H1 (cell line): ENCODE data around the gene CTH. TPM values are rescaled to one million over a fixed set of nuclear protein-coding genes. Genes with fewer than 3 reads are reported as not detected.

Experiments
- CTCF ChIA-PET: fragments of 300-600 bp; sonication (Branson Sonifier 250); formaldehyde crosslinking; loops from one replicate; lab custom pipeline; 2021; ENCODE audit not compliant: partially characterized antibody; lab: Charles Lee
- POLR2A ChIA-PET: fragments of 300-600 bp; sonication (Branson Sonifier 250); formaldehyde crosslinking; loops from one replicate; lab custom pipeline; 2021; ENCODE audit warnings: inconsistent platforms; ENCODE audit not compliant: partially characterized antibody; lab: Charles Lee
- DNase-seq, 2 experiments: peaks; one replicate each; pipeline versions ENCODE4 v3.0.0 to v3.0.0-alpha.2; 2010 to 2022; ENCODE audit warnings: low spot score in 2 of 2, low read depth in 1 of 2, mixed read lengths in 1 of 2
- FAIRE-seq: peaks from 2 replicates; lab custom pipeline; 2011; peaks lifted over from hg19 to GRCh38; lab: Jason Lieb, UNC
- H2AFZ ChIP-seq: 2 replicates; pipeline ENCODE4 v1.8.1; 2012; ENCODE audit warnings: low read length, inconsistent platforms
- H2AK5ac ChIP-seq: 2 replicates; pipeline ENCODE4 v1.6.1; 2013; ENCODE audit warnings: low read depth, low read length
- H2BK120ac ChIP-seq: replicated peaks from 2 replicates; pipeline ENCODE3; 2013; ENCODE audit warnings: low read depth, low read length, inconsistent platforms
- H2BK12ac ChIP-seq: 2 replicates; pipeline ENCODE4 v1.6.1; 2013; ENCODE audit warnings: low read depth, low read length
- H2BK15ac ChIP-seq: 2 replicates; pipeline ENCODE4 v1.6.1; 2013; ENCODE audit warnings: low read length
- H2BK20ac ChIP-seq: 2 replicates; pipeline ENCODE4 v1.6.1; 2013; ENCODE audit warnings: low read length
- H2BK5ac ChIP-seq: 2 replicates; pipeline ENCODE4 v1.6.1; 2013; ENCODE audit warnings: low read depth, low read length
- H3K14ac ChIP-seq: 2 replicates; pipeline ENCODE4 v1.6.1; 2013; ENCODE audit warnings: inconsistent platforms; ENCODE audit not compliant: insufficient read length
- H3K18ac ChIP-seq: 2 replicates; pipeline ENCODE4 v1.6.1; 2013; ENCODE audit warnings: low read length; ENCODE audit errors: extremely low read depth
- H3K23ac ChIP-seq: 2 replicates; pipeline ENCODE4 v1.6.1; 2013; ENCODE audit warnings: inconsistent platforms; ENCODE audit not compliant: insufficient read length
- H3K23me2 ChIP-seq: 2 replicates; pipeline ENCODE4 v1.6.1; 2013; ENCODE audit warnings: low read depth, low read length
- H3K27ac ChIP-seq: 2 replicates; pipeline ENCODE4 v1.6.1; 2011; ENCODE audit warnings: low read depth, low read length, inconsistent platforms
- H3K27me3 ChIP-seq, 4 experiments: replicated peaks in 1 of 4; 1 replicate in 1 of 4; 2 replicates in 3 of 4; pipeline versions ENCODE4 v1.6.1 to v1.8.1; 2011 to 2013; ENCODE audit warnings: low read length in 3 of 4, mild to moderate bottlenecking in 3 of 4, inconsistent platforms in 2 of 4, mixed read lengths in 2 of 4, moderate library complexity in 1 of 4; ENCODE audit not compliant: control insufficient read depth in 3 of 4, insufficient read depth in 3 of 4; ENCODE audit errors: extremely low read depth in 1 of 4
- H3K36me3 ChIP-seq, 4 experiments: 2 replicates each; pipeline versions ENCODE4 v1.6.1 to v1.8.1; 2011 to 2013; ENCODE audit warnings: mild to moderate bottlenecking in 4 of 4, low read length in 3 of 4, moderate library complexity in 2 of 4, control low read depth in 1 of 4, inconsistent platforms in 1 of 4; ENCODE audit not compliant: insufficient read depth in 4 of 4, control insufficient read depth in 2 of 4
- H3K4ac ChIP-seq: replicated peaks from 2 replicates; pipeline ENCODE3; 2013; ENCODE audit warnings: low read length, low read depth, mixed read lengths, inconsistent platforms; ENCODE audit not compliant: insufficient read length
- H3K4me1 ChIP-seq, 4 experiments: replicated peaks in 1 of 4; 1 replicate in 1 of 4; 2 replicates in 3 of 4; pipeline versions ENCODE4 v1.6.1 to v1.8.1; 2011 to 2013; ENCODE audit warnings: low read length in 3 of 4, inconsistent platforms in 2 of 4, mixed read lengths in 1 of 4; ENCODE audit not compliant: insufficient read depth in 4 of 4, control insufficient read depth in 3 of 4
- H3K4me2 ChIP-seq, 2 experiments: 2 replicates each; pipeline versions ENCODE4 v1.6.1 to v1.8.1; 2011 to 2013; ENCODE audit warnings: low read depth in 2 of 2, low read length in 2 of 2, control low read depth in 1 of 2, inconsistent platforms in 1 of 2, mild to moderate bottlenecking in 1 of 2; ENCODE audit not compliant: insufficient read depth in 1 of 2
- H3K4me3 ChIP-seq, 4 experiments: fragments of 200-600, 300-600 bp in 1 of 4; sonication (generic), shearing (Covaris generic), sonication (Bioruptor Twin) in 1 of 4; 2 replicates each; pipeline versions ENCODE4 v1.5.1 to v1.8.1; 2011 to 2016; ENCODE audit warnings: low read length in 4 of 4, low read depth in 3 of 4, control low read depth in 2 of 4, inconsistent platforms in 2 of 4, mild to moderate bottlenecking in 2 of 4, mixed read lengths in 1 of 4, moderate library complexity in 1 of 4; ENCODE audit not compliant: insufficient read depth in 2 of 4; ENCODE audit errors: extremely low read depth in 1 of 4
- H3K56ac ChIP-seq: replicated peaks from 2 replicates; pipeline ENCODE3; 2013; ENCODE audit warnings: low read depth, mild to moderate bottlenecking, mixed read lengths, low read length, inconsistent platforms; ENCODE audit not compliant: insufficient read length
- H3K79me1 ChIP-seq: 2 replicates; pipeline ENCODE4 v1.6.1; 2013; ENCODE audit warnings: low read depth, low read length, control low read depth
- H3K79me2 ChIP-seq, 2 experiments: 2 replicates each; pipeline versions ENCODE4 v1.6.1 to v1.8.1; 2012 to 2013; ENCODE audit warnings: low read length in 2 of 2, mild to moderate bottlenecking in 2 of 2, inconsistent platforms in 1 of 2; ENCODE audit not compliant: insufficient read depth in 2 of 2, control insufficient read depth in 1 of 2
- H3K9ac ChIP-seq, 4 experiments: replicated peaks in 1 of 4; 1 replicate in 1 of 4; 2 replicates in 3 of 4; pipeline versions ENCODE4 v1.6.1 to v1.8.1; 2011 to 2013; ENCODE audit warnings: low read depth in 3 of 4, low read length in 3 of 4, control low read depth in 2 of 4, mild to moderate bottlenecking in 2 of 4, moderate library complexity in 2 of 4, inconsistent platforms in 1 of 4; ENCODE audit errors: extremely low read depth in 1 of 4
- H3K9me3 ChIP-seq, 2 experiments: 2 replicates each; pipeline versions ENCODE4 v1.6.1 to v1.8.1; 2012 to 2013; ENCODE audit warnings: mild to moderate bottlenecking in 2 of 2, moderate library complexity in 2 of 2, control low read depth in 1 of 2, inconsistent platforms in 1 of 2, low read depth in 1 of 2, low read length in 1 of 2, mixed read lengths in 1 of 2; ENCODE audit not compliant: insufficient read depth in 2 of 2
- H4K20me1 ChIP-seq, 2 experiments: replicated peaks in 1 of 2; 2 replicates each; pipeline versions ENCODE3 to v1.8.1; 2011 to 2013; ENCODE audit warnings: inconsistent platforms in 2 of 2, low read length in 2 of 2, mild to moderate bottlenecking in 1 of 2; ENCODE audit not compliant: insufficient read depth in 2 of 2, control insufficient read depth in 1 of 2
- H4K5ac ChIP-seq: 2 replicates; pipeline ENCODE4 v1.6.1; 2013; ENCODE audit warnings: low read length, low read depth, mixed read lengths, inconsistent platforms; ENCODE audit not compliant: insufficient read length
- H4K8ac ChIP-seq: 2 replicates; pipeline ENCODE4 v1.8.0; 2013; ENCODE audit warnings: mild to moderate bottlenecking, moderate library complexity, low read length, inconsistent platforms; ENCODE audit not compliant: insufficient read depth; ENCODE audit errors: extremely low read depth
- H4K91ac ChIP-seq: replicated peaks from 2 replicates; pipeline ENCODE3; 2013; ENCODE audit warnings: low read length, mixed read lengths, inconsistent platforms; ENCODE audit not compliant: insufficient read length
- CHD2 ChIP-seq: IDR thresholded peaks from 2 replicates; pipeline ENCODE4 v1.6.1; 2012; ENCODE audit warnings: low read length, improper control_type of control experiment
- POU5F1 ChIP-seq: IDR thresholded peaks from 2 replicates; pipeline ENCODE4 v1.6.1; 2011; ENCODE audit warnings: low read depth, mild to moderate bottlenecking, low read length, moderate library complexity
- polyA plus RNA-seq, 7 experiments: library from polyadenylated mRNA; depleted of rRNA in 3 of 7; stranded (reverse) in 5 of 7; unstranded in 2 of 7; fragments of >200 nt in 5 of 7; fragments of 200-250 nt in 2 of 7; gene quantifications; 1 replicate in 5 of 7; 2 replicates in 1 of 7; 4 replicates in 1 of 7; pipeline versions ENCODE4 v1.2.1 to v1.2.3, GENCODE V29; 2011 to 2013; ENCODE audit warnings: missing spikeins in 2 of 7, mixed read lengths in 2 of 7
- total RNA-seq: library from RNA; stranded (reverse); fragmentation: NEBNext Ultra II Directional; extraction: Animal tissue kit (Norgen Biotek cat#: 25700); gene quantifications from 2 replicates; pipeline ENCODE4 v1.2.1, GENCODE V29; 2021

The CTH gene
- total and polyA plus RNA-seq, 2 of the 8 experiments (the other 6 are each of a cell fraction or from before 2014, with no cell fraction given) = 31.7 to 33.2 TPM

DNA sequence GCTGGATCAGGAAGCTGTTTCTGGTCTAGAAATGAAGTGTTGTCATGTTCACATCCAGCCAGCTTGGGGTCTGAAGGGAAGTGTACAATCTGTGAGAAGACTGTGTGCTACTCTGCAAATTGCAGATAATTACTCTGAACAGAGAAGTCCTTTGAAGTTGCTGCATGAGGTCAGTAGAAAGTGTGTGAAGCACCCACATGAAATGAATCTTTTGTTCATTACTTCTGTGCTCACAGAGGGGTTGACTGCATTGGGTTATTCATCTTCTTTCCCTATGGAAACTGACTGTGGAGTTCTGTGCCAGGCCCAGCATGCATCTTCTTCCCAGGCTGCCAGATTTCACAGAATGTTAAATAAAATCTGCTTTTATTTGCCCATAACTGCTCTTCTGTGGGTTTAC lies 47.1 kb downstream of the CTH start:
- no peak for FAIRE-seq
- Histone ChIP-seq H3K4me1 (no peaks in the 10 kb centered on the region), H2BK5ac (no peak overlapping the region), H4K5ac (no peak overlapping the region), H3K18ac (no peak overlapping the region), H3K23me2 (no peaks in the 10 kb centered on the region), H4K91ac (no peak overlapping the region), H4K20me1 (no peaks in the 10 kb centered on the region), H3K79me1 (no peaks in the 10 kb centered on the region), H3K27me3 (no peaks in the 10 kb centered on the region), H2BK15ac (no peak overlapping the region), H3K36me3 (no peaks in the 10 kb centered on the region), H2AK5ac (no peak overlapping the region), H3K23ac (no peak overlapping the region), H3K4ac (no peak overlapping the region), H2BK20ac (no peak overlapping the region), H3K4me2 (no peak overlapping the region), H3K9me3 (no peaks in the 10 kb centered on the region), H3K9ac (no peak overlapping the region), H2BK120ac (no peak overlapping the region), H3K14ac (no peak overlapping the region), H3K4me3 (no peak overlapping the region), H3K56ac (no peak overlapping the region), H2AFZ (peak overlapping the region; percentile 64; the same call in 1 of the 2 replicates), H4K8ac (no peak overlapping the region), H2BK12ac (no peak overlapping the region), H3K79me2 (no peaks in the 10 kb centered on the region), H3K27ac (no peak overlapping the region)
- DNase-seq = no peak
- ChIA-PET POLR2A (interaction anchor here (0.6 kb wide), 1 partner anchor 17 kb away, joined by 4 read pairs; no protein-coding TSS in a partner anchor), CTCF (interaction anchor here (1.1 to 1.4 kb wide), 3 partner anchors 14 to 46 kb away, joined by 3 to 4 read pairs (median 3); no protein-coding TSS in a partner anchor)
- TF ChIP-seq CHD2 = no peak
- TF ChIP-seq POU5F1 = no peak
